Prostate gland (tissue), 2 donors: Measurements from ENCODE around the gene LARGE1. TPM values are rescaled to one million over a fixed set of nuclear protein-coding genes. Genes with fewer than 3 reads are reported as not detected.

Source experiments
- DNase-seq: peaks from one replicate; pipeline ENCODE4 v3.0.0-alpha.2; 2019; ENCODE audit warnings: low spot score
- H3K27ac ChIP-seq, 2 donors: fragments of 200-600 bp; sonication (generic); 2 replicates each; pipeline ENCODE4 v1.5.1; 2017 to 2019
- H3K27me3 ChIP-seq: fragments of 200-600 bp; sonication (generic); replicated peaks from 2 replicates; pipeline ENCODE4 v1.5.1; 2019; ENCODE audit not compliant: insufficient read depth
- H3K36me3 ChIP-seq, 2 donors: fragments of 200-600 bp; sonication (generic); 1 replicate in 1 of 2; 2 replicates in 1 of 2; pipeline versions ENCODE4 v1.5.1 to v1.8.1; 2017 to 2019
- H3K4me1 ChIP-seq: fragments of 200-600 bp; sonication (generic); replicated peaks from 2 replicates; pipeline ENCODE4 v1.5.1; 2019
- H3K4me3 ChIP-seq, 2 donors: fragments of 200-600 bp; sonication (generic); 2 replicates each; pipeline ENCODE4 v1.5.1; 2017 to 2019
- H3K9me3 ChIP-seq: fragments of 200-600 bp; sonication (generic); 2 replicates; pipeline ENCODE4 v1.5.1; 2017
- CTCF ChIP-seq, 4 experiments: fragments of 200-600 bp in 2 of 4; fragments of 450-650 bp in 2 of 4; sonication (generic) in 2 of 4; IDR thresholded peaks; 1 replicate in 3 of 4; 2 replicates in 1 of 4; pipeline ENCODE4 v1.5.1; 2016 to 2019; ENCODE audit warnings: antibody characterized with exemption in 4 of 4, mild to moderate bottlenecking in 2 of 4, moderate library complexity in 2 of 4
- POLR2A ChIP-seq: fragments of 450-650 bp; IDR thresholded peaks from one replicate; pipeline ENCODE4 v1.6.1; 2016; ENCODE audit warnings: antibody characterized with exemption, mild to moderate bottlenecking
- POLR2AphosphoS5 ChIP-seq: sonication (generic); formaldehyde crosslinking; IDR thresholded peaks from one replicate; pipeline ENCODE4 v1.6.1; 2017; ENCODE audit warnings: antibody characterized with exemption
- WGBS: methylation state at CpG from one replicate; pipeline ENCODE4 v1.1.5; 2018; 5-methylcytosine and 5-hydroxymethylcytosine counted together
- intact Hi-C: fragments of 100-400 bp; cut with DNase I; formaldehyde crosslinking; loops from one replicate; pipeline ENCODE4 v1.14.2; 2022
- total RNA-seq, 2 donors: library from RNA; depleted of rRNA; stranded (reverse); fragments of >200 nt; gene quantifications; one replicate each; pipeline ENCODE4 v1.1.0, GENCODE V29; 2016

LARGE1 gene
- total RNA-seq, 2 donors from 2014 or later, result 18.6 to 37.4 TPM

GRCh38 chr22:33806191-33806590 lies 114.1 kb downstream of the LARGE1 start:
- no peaks in the 10 kb centered on the region for H3K27me3 ChIP-seq
- no peaks in the 10 kb centered on the region for H3K9me3 ChIP-seq
- 33% methylated on average over 3 of the region's 3 CpGs for WGBS
- H3K36me3 ChIP-seq, result no peaks in the 10 kb centered on the region
- TF ChIP-seq CTCF (IDR thresholded peaks at IDR 0.05), result no peak
- TF ChIP-seq POLR2A, result no peak
- peak; percentile 41 for TF ChIP-seq POLR2AphosphoS5
- DNase-seq, result no peak
- peaks cover 9% of the 10 kb centered on the region for H3K4me1 ChIP-seq
- H3K4me3 ChIP-seq, result no peak overlapping the region
- H3K27ac ChIP-seq, result no peak overlapping the region
- intact Hi-C loops, result no loop called here

GRCh38 chr22:33803371-33804282 lies 116.6 kb downstream of the LARGE1 start:
- peak; percentile 57 for DNase-seq
- Histone ChIP-seq H3K4me1 (peaks cover 9% of the 10 kb centered on the region), H3K27ac (peak overlapping the region in 1 of 2 donors; percentile 17), H3K36me3 (no peaks in the 10 kb centered on the region), H3K27me3 (no peaks in the 10 kb centered on the region), H3K4me3 (no peak overlapping the region), H3K9me3 (no peaks in the 10 kb centered on the region)
- intact Hi-C loops, result no loop called here
- WGBS, result 37% methylated on average over 7 of the region's 7 CpGs
- TF ChIP-seq CTCF (IDR thresholded peaks at IDR 0.05) (no peak), POLR2AphosphoS5 (peak; percentile 73), POLR2A (no peak)

DNA sequence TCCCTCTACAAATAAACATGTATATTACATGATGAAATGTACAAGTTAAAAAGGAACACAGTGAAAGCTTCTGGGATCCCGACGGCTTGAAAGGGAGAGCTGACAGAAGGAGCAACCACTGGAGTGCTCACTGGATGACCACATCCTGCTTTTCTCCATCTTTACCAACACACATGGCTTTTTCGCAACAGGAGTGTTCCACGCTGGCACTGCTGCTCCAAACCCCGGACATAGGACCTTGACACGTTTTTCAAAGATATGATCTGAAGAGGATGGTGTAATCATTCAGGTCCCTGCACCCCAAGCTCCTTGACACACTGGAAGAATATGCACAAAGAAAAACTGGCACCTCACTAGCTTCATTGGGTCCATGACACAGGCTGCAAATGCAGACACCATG lies 121.9 kb downstream of the LARGE1 start:
- no peaks in the 10 kb centered on the region for H3K27me3 ChIP-seq
- H3K36me3 ChIP-seq, result no peaks in the 10 kb centered on the region
- intact Hi-C loops, result loop anchor here (10.0 kb wide), 2 partner anchors 116 to 274 kb away; no protein-coding TSS in a partner anchor
- H3K9me3 ChIP-seq, result no peaks in the 10 kb centered on the region
- no peak overlapping the region for H3K27ac ChIP-seq
- H3K4me3 ChIP-seq, result no peak overlapping the region
- TF ChIP-seq POLR2AphosphoS5, result no peak
- TF ChIP-seq CTCF (IDR thresholded peaks at IDR 0.05), result no peak
- no peak for TF ChIP-seq POLR2A
- peaks cover under 1% of the 10 kb centered on the region for H3K4me1 ChIP-seq
- WGBS, result 89% methylated on average over 6 of the region's 6 CpGs
- no peak for DNase-seq

DNA sequence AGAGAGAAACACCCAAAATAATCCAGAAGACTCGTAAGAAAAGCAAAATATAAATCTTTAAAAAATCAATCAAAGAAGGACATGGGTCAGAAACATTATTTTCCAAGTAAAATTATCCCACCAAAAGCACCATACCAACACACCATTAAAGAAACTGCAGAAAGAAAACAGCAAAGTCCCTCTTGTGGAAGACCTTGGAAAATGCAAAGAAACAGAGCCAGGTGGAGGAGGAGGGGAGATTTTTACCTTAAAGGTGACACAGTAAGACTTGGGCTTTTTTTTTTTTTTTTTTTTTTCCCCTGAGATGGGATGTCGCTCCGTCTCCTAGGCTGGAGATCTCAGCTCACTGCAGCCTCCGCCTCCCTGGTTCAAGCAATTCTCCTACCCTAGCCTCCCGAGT lies 123.8 kb downstream of the LARGE1 start:
- Histone ChIP-seq H3K36me3 (no peaks in the 10 kb centered on the region), H3K4me3 (no peak overlapping the region), H3K27ac (no peak overlapping the region), H3K4me1 (no peaks in the 10 kb centered on the region), H3K9me3 (no peaks in the 10 kb centered on the region), H3K27me3 (no peaks in the 10 kb centered on the region)
- DNase-seq, result no peak
- intact Hi-C loops, result loop anchor here (10.0 kb wide), 2 partner anchors 118 to 272 kb away; no protein-coding TSS in a partner anchor
- 97% methylated on average over 5 of the region's 5 CpGs for WGBS
- no peak for TF ChIP-seq POLR2A
- TF ChIP-seq CTCF (IDR thresholded peaks at IDR 0.05), result no peak
- no peak for TF ChIP-seq POLR2AphosphoS5
